Testis (tissue), 3 donors: ENCODE results near the gene DHX35. TPM values are rescaled to one million over a fixed set of nuclear protein-coding genes. Genes with fewer than 3 reads are reported as not detected.

Experiments used
- DNase-seq: peaks from one replicate; pipeline ENCODE4 v3.0.0-alpha.2; 2019
- H3K27ac ChIP-seq, 2 donors: fragments of 200-600 bp; sonication (generic); one replicate each; pipeline ENCODE4 v1.5.1; 2019
- H3K27me3 ChIP-seq: fragments of 200-600 bp; sonication (generic); one replicate; pipeline ENCODE4 v1.5.1; 2019
- H3K36me3 ChIP-seq: fragments of 200-600 bp; sonication (generic); one replicate; pipeline ENCODE4 v1.5.1; 2017; ENCODE audit warnings: low read depth; ENCODE audit errors: missing control alignments
- H3K4me1 ChIP-seq: fragments of 200-600 bp; sonication (generic); one replicate; pipeline ENCODE4 v1.5.1; 2019
- H3K4me3 ChIP-seq, 2 donors: fragments of 200-600 bp; sonication (generic); one replicate each; pipeline ENCODE4 v1.5.1; 2017 to 2019
- H3K9me3 ChIP-seq: fragments of 200-600 bp; sonication (generic); one replicate; pipeline ENCODE4 v1.5.1; 2017
- CTCF ChIP-seq, 3 experiments: fragments of 450-650 bp in 2 of 3; fragments of 200-600 bp in 1 of 3; sonication (generic) in 1 of 3; IDR thresholded peaks; one replicate each; pipeline ENCODE4 v1.5.1; 2016 to 2019; ENCODE audit warnings: antibody characterized with exemption in 3 of 3, mild to moderate bottlenecking in 2 of 3, moderate library complexity in 1 of 3
- POLR2A ChIP-seq: fragments of 450-650 bp; IDR thresholded peaks from one replicate; pipeline ENCODE4 v1.6.1; 2017; ENCODE audit warnings: antibody characterized with exemption, mild to moderate bottlenecking, moderate library complexity
- WGBS, 2 donors: methylation state at CpG; one replicate each; pipeline ENCODE4 v1.1.5; 2018; 5-methylcytosine and 5-hydroxymethylcytosine counted together
- intact Hi-C: fragments of 100-400 bp; cut with DNase I; formaldehyde crosslinking; loops from one replicate; pipeline ENCODE4 v1.15.1; 2023; ENCODE audit warnings: low total_unique reads
- polyA plus RNA-seq: library from polyadenylated mRNA; stranded (reverse); fragments of 350-450 nt; fragmentation: Illumina TruSeq; extraction: RNeasy Lipid Tissue Mini Kit (QIAGEN cat#74804); gene quantifications from one replicate; pipeline ENCODE4 v1.2.3, GENCODE V29; 2014; ENCODE audit warnings: low read depth, low replicate concordance; ENCODE audit not compliant: insufficient read depth
- total RNA-seq, 2 donors: library from RNA; depleted of rRNA; stranded (reverse); fragments of >200 nt; gene quantifications; one replicate each; pipeline ENCODE4 v1.2.3, GENCODE V29; 2016

Gene DHX35
- total and polyA plus RNA-seq, 3 donors from 2014 or later: 15.8 to 31.2 (median 26.0) TPM

DNA sequence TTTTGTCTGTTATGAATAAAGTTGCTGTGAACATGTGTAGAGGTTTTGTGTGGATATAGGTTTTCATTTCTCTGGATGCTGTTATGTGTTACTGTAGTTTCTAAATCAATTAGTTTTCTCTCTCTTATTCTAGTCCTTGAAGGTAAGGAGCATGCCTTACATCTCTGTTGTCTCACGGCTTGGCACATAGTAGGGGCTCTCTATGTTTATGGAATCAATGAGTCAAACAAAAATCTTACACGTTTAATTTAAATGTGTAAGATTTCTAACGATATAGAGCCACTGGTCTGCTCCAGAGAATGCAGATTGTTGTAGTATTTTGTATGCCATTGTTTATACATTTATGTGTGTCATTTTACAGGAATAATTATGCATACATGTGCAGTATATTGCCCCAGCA lies 15.3 kb upstream of the DHX35 start:
- DNase-seq: no peak
- WGBS, 2 donors: 92 to 96% methylated on average over 3 of the region's 3 CpGs
- H3K4me3 ChIP-seq: no peak overlapping the region
- H3K4me1 ChIP-seq: no peaks in the 10 kb centered on the region
- no peaks in the 10 kb centered on the region for H3K36me3 ChIP-seq
- TF ChIP-seq POLR2A (no peak), CTCF (IDR thresholded peaks at IDR 0.05) (no peak)
- H3K27me3 ChIP-seq: no peaks in the 10 kb centered on the region
- no peak overlapping the region for H3K27ac ChIP-seq
- intact Hi-C loops: no loop called here
- no peaks in the 10 kb centered on the region for H3K9me3 ChIP-seq

GRCh38 chr20:38947931-38948362 lies 14.2 kb upstream of the DHX35 start:
- Histone ChIP-seq H3K36me3 (no peaks in the 10 kb centered on the region), H3K27ac (no peak overlapping the region), H3K9me3 (no peaks in the 10 kb centered on the region)

DNA sequence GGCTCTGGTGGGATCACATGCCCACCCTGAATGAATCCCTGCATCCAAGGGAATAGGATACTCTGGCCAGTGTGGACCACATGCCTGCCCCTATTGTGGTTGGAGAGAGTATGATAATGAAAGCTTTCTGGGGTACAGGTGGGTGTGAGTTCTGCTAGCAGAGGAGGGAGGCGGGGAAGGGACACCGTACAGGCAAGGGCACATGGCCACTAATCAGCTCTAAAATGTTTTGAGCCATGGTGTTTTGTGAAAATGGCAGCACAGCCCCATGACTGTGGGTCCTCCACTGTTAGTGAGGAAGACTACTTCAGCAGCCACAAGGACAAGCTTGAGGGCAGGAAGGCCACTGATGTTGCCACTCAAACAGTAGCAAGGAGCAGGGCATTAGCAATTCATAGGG lies 11.9 kb upstream of the DHX35 start:
- no peaks in the 10 kb centered on the region for H3K4me1 ChIP-seq
- no peak overlapping the region for H3K4me3 ChIP-seq
- WGBS, 2 donors: 70 to 93% methylated on average over 2 of the region's 2 CpGs
- no peaks in the 10 kb centered on the region for H3K9me3 ChIP-seq
- TF ChIP-seq CTCF (IDR thresholded peaks at IDR 0.05): no peak
- TF ChIP-seq POLR2A: no peak
- no peaks in the 10 kb centered on the region for H3K27me3 ChIP-seq
- DNase-seq: no peak
- intact Hi-C loops: no loop called here
- H3K27ac ChIP-seq: no peak overlapping the region
- no peaks in the 10 kb centered on the region for H3K36me3 ChIP-seq

More at GRCh38 chr20:38947931-38948362, 14.2 kb upstream of the DHX35 start:
- DNase-seq: no peak
- TF ChIP-seq POLR2A: no peak
- no peak for TF ChIP-seq CTCF (IDR thresholded peaks at IDR 0.05)
- intact Hi-C loops: no loop called here
- Histone ChIP-seq H3K27me3 (no peaks in the 10 kb centered on the region), H3K4me3 (no peak overlapping the region), H3K4me1 (no peaks in the 10 kb centered on the region)
- WGBS, 2 donors: 85 to 87% methylated on average over 7 of the region's 7 CpGs

DNA sequence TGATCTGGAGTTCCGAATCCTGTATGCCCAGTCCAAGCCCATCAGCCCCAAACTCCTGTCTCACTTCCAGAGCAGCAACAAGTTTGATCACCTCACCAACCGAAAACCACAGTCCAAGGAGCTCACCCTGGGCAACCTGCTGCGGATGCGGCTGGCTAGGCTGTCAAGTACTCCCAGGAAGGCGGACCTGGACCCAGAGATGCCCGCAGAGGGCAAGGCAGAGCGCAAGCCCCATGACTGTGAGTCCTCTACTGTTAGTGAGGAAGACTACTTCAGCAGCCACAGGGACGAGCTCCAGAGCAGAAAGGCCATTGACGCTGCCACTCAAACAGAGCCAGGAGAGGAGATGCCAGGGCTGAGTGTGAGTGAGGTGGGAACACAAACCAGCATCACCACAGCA lies 10.5 kb upstream of the DHX35 start:
- Histone ChIP-seq H3K27me3 (no peaks in the 10 kb centered on the region), H3K27ac (no peak overlapping the region), H3K9me3 (no peaks in the 10 kb centered on the region), H3K36me3 (no peaks in the 10 kb centered on the region), H3K4me3 (no peak overlapping the region), H3K4me1 (no peaks in the 10 kb centered on the region)
- no peak for DNase-seq
- intact Hi-C loops: no loop called here
- 93 to 97% methylated on average over 9 of the region's 9 CpGs for WGBS, 2 donors
- TF ChIP-seq POLR2A: no peak
- TF ChIP-seq CTCF (IDR thresholded peaks at IDR 0.05): no peak

GRCh38 chr20:38952153-38952552 lies 10.0 kb upstream of the DHX35 start:
- TF ChIP-seq POLR2A (no peak), CTCF (IDR thresholded peaks at IDR 0.05) (no peak)
- H3K27me3 ChIP-seq: no peaks in the 10 kb centered on the region
- H3K4me3 ChIP-seq: no peak overlapping the region
- no peaks in the 10 kb centered on the region for H3K36me3 ChIP-seq
- intact Hi-C loops: no loop called here
- no peak overlapping the region for H3K27ac ChIP-seq
- H3K9me3 ChIP-seq: no peaks in the 10 kb centered on the region
- no peak for DNase-seq
- WGBS, 2 donors: 94 to 97% methylated on average over 6 of the region's 6 CpGs
- no peaks in the 10 kb centered on the region for H3K4me1 ChIP-seq
